HFF-Myc (cell line): Measurements from ENCODE around the gene CXorf51B.
"Not testable (repeated sequence)": the region's sequence is repeated elsewhere in the genome, so short reads cannot be mapped to it uniquely, and the experiment has no call there.

Source experiments
- DNase-seq: peaks from one replicate; pipeline ENCODE4 v3.0.0-alpha.2; 2011; ENCODE audit warnings: low read depth; ENCODE audit errors: extremely low read depth
- H3K4me3 ChIP-seq: replicated peaks from 2 replicates; pipeline ENCODE4 v1.5.1; 2011; ENCODE audit warnings: low read depth, mild to moderate bottlenecking, control low read depth, low read length
- CTCF ChIP-seq: IDR thresholded peaks from 2 replicates; pipeline ENCODE4 v1.5.1; 2012; ENCODE audit warnings: mild to moderate bottlenecking, low read depth, low read length, control low read depth; ENCODE audit errors: missing control alignments

Gene CXorf51B

GRCh38 chrX:146809471-146809870 lies at the start of gene CXorf51B:
CXorf51B (plus strand) TSS chrX:146809771; CDS start chrX:146809792, 21 bp downstream.
- not testable (repeated sequence) for H3K4me3 ChIP-seq, DNase-seq

DNA sequence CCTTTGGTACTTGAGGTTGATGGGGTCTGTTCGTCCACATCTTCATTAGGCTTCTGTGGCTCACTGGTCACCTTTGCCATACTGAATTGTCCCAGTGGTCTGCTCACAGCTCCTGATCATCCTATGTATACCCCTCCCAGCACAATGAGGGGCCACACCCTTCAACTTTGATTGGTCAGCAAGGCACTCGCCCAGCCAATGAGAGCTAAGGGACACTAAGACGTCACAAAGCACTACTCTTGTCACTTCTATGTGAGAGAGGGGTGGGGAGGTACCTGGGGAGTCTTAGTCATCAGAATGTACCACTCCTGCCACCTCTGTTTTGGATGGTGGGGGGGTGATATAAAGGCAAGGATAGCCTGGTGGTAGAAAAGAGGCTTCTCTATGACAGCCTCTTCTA lies 5.1 kb downstream of the CXorf51B start, which contains the start of gene CXorf51A:
TSS of gene CXorf51A (minus strand) at position 101 of the 400 bp plus-strand sequence. CDS start at position 80, 21 bp downstream.
- DNase-seq, H3K4me3 ChIP-seq: not testable (repeated sequence)

DNA sequence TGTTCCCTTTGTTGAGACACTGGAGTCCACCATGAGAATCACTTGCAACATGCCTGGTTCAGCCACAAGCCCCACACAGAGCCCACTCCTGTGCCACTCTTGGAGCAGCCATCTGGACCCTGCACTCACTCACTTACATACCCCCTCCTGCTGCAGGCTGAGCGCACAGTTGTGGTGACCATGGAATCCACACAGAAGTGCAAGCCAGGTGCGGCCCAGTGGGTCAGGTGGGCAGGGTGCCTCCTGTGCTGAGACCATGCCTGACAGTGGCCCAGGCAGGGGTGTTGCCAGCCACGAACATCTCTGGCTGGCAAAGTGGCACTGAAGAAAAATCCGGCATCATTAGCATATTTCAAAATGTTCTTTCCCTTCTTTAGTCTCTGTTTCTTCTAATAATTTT lies 22.4 kb downstream of the CXorf51B start:
- no peak for DNase-seq
- TF ChIP-seq CTCF = no peak
- no peak overlapping the region for H3K4me3 ChIP-seq

DNA sequence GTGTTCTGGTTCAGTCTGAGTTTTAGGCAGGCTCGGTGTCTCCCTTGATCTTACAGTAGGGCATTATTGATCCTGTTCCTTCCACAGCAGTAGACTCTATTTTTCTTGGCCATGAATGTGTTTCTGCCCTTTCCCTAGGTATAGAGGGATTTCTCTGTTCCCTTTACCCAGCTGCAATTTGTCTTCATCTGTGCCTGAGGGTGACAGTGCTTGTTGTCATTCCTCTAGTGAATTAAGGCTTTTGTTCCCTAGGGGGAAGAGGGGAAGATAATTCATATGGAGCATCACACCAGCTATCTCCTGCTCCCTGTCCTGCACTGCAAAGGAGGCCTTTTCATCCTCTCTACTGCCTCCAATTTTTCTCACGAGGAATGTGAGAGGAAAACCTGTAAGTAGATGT lies 44.7 kb downstream of the CXorf51B start:
- TF ChIP-seq CTCF = no peak
- DNase-seq = no peak
- H3K4me3 ChIP-seq = no peak overlapping the region
